ENCODE results near the gene OTOS.

GRCh38 chr2:240162032-240162431 lies 21.6 kb upstream of the OTOS start:
- no peak for TF ChIP-seq CTCF (IDR thresholded peaks at IDR 0.05)
- no peak for TF ChIP-seq POLR2A (IDR thresholded peaks at IDR 0.05)
